HS-5 (cell line): ENCODE data around the gene EGLN1.

Experiments used
- DNase-seq: peaks from one replicate; pipeline ENCODE4 v3.0.0-alpha.2; 2012; ENCODE audit warnings: low read depth

Gene EGLN1

DNA sequence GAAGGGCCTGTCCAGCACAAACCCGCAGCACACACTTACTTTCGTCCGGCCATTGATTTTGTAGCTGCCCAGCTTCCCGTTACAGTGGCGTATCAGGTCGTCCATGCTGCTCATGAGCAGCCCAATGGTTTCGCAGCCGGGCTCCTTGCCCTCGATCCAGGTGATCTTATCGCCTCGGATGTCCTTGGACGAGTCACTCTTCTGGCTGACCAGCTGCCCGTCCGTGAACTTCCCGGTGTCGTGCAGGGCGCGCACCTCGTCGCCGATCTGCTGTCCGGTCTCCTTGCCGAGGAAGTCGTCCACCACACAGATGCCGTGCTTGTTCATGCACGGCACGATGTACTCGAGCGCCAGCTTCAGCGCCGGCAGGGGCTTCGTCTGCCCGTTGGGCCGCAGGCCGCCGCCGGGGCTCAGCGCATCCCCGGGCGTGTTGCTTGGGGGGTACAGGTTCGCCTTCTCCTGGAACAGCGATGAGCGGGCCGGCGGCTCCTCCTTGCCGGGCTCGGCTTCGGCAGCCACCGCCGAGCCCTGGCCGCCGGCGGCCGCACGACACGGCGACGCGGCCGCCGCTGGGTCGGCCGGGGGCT, 1.0 kb downstream of the EGLN1 start:
- no peak for DNase-seq

DNA sequence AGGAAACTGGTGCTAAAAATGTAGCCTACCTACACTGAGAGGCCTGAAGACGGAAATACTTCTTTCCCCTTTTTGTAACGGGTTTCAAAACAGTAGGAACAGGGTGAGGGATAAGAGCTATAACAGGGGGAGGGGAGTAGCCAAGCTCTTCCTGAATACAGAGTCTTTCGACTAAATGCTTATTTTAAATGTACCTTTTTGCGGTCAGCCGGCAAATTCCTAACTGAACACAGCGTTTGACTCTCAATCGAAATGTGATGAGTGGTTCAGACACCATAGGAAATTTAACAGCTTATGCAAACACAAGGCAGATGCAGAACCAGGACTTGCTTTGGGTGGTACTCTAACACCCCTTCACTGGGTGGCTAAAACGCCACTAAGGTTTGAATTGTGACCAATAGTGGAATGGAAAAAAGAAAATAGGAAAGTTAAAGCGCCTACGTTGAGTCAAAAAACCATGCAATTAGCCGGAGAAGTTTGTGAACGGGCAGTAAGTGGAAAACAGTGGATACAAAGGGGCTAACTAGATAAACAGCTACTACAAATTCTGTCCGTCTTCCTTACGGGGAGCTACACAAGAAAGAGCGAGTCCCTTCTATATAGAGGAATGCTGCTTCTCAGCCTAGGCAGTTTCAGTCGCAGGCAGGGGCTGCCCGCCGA, 1.7 kb downstream of the EGLN1 start:
- no peak for DNase-seq

DNA sequence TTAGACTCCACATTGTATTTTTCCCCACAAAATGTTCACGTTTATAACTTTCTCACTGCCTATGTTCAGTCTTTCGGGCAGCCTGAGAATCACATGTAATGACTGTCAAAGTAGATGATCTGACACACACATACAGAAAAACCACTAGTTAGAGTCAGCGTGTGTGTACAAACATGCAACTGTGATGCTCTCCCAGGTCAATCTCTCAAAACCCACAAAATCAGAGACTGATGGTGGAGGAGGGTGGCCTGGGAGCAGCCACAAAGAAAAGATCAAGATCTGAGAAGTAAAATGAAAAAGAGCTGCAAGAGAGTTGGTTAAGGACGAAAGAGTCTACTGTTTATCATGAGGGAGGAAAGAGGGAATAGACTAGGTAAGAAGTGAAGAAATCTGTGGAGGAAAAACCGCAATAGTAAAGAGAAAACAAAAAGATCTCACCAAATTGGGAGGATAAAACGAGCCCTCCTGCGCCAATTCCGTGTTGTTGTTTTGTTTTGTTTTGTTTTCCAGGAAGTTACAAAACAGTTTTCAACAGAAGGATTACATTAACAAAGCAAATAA, 2.3 kb downstream of the EGLN1 start:
- no peak for DNase-seq

DNA sequence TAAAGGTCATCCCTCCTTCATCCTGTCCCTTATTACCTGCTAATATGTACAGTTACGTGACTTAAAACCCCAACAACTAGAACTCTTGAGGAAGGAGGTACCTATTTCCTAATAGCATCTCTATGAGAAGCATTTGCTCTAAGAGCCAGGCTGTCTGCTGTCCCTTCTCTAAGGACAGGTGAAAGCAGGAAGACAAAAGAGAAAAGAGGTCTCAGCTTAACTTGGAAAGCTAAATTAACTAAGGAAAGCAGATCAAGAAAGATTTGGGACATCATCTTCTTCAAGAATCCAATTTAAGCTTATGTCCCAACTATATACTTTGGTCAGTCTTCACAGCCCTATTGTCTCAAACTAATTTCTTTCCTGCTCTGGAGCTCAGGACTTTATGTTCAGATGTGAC, 2.9 kb downstream of the EGLN1 start:
- no peak for DNase-seq

GRCh38 chr1:231418741-231419107, 3.4 kb downstream of the EGLN1 start:
- no peak for DNase-seq

- no peak for DNase-seq
Observed at GRCh38 chr1:231418101-231418740, 3.9 kb downstream of the EGLN1 start.

GRCh38 chr1:231417513-231417912, 4.6 kb downstream of the EGLN1 start:
- DNase-seq, result no peak

GRCh38 chr1:231416901-231417300, 5.2 kb downstream of the EGLN1 start:
- DNase-seq, result no peak

DNA sequence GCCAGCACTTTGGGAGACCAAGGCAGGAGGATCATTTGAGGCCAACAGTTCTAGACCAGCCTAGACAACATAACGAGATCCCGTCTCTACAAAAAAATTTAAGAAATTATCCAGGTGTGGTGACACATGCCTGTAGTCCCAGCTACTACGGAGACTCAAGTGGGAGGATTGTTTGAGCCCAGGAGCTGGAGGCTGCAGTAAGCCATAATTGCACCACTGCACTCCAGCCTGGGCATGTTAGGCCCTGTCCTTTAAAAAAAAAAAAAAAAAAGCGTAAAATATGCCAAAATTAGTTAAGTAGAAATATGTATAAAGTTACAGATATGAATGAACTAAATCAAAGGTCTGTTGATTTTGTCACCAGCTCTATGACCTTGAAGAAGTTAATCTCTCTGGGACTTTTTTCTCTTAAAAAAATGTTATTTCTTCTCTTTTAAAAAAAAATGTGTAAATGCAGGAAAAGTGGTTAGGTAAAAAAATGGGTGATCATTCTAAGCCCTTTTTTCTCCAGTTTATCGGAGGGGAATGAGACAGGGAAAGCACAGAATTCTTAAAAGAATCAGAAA, 7.0 kb downstream of the EGLN1 start:
- DNase-seq, result no peak

GRCh38 chr1:231414260-231415016, 7.6 kb downstream of the EGLN1 start:
- no peak for DNase-seq

DNA sequence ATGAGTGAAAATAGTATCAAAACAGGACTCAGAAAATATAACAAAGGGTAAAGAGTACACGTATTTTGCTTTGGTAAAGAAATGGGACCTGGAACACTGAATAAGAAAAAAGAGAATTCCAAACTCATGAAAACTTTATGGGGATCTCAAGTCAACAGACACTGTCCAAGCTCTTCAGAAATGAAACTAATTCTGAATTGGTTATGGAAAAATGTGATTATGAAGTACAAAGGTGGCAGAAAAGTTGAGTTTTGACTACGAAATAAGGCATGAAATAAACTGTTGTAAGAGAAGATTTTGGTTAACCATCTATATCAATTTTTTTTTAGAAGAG, 8.4 kb downstream of the EGLN1 start:
- no peak for DNase-seq

DNA sequence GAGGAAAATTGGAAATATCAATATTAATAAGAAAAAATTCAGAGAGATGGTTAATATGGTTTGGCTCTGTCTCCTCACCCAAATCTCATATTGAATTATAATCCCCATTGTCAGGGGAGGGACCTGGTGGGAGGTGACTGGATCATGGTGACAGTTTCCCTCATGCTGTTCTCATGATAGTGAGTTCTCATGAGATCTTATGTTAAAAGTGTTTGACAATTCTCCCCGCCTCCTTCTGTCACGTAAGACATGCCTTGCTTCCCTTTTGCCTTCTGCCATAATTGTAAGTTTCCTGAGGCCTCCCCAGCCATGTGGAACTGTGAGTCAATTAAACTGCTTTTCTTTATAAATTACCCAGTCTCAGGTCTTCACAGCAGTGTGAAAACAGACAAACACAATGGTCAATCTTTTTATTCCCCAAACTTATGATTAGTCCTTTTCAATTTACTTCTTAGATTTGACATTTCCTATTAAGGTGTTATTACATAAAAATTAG, 11.0 kb downstream of the EGLN1 start:
- no peak for DNase-seq

DNA sequence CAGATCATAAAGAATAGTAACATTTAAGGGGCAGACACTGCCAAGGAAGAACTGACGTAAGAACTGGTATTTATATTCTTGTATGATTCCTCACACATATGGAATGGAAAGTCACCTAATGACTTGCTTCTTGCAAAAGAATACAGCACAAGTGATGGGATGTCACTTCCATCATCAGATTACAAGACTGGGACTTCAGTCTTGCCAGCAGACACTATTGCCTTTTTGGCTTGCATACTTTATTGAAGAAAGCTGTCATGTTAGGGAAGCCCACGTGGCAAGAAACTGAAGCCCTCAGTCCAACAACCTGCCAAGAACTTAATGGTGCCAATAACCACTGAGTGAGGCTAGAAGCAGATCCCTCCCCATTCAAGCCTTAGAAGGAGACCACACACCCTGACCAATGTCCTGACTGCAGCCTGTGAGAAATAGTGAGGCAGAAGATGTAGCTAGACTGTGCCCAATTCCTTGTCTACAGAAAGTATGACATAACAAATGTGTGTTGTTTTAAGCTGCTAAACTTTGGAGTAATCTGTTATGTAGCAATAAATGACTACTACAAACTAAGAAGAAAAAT, 12.0 kb downstream of the EGLN1 start:
- DNase-seq, result no peak

DNA sequence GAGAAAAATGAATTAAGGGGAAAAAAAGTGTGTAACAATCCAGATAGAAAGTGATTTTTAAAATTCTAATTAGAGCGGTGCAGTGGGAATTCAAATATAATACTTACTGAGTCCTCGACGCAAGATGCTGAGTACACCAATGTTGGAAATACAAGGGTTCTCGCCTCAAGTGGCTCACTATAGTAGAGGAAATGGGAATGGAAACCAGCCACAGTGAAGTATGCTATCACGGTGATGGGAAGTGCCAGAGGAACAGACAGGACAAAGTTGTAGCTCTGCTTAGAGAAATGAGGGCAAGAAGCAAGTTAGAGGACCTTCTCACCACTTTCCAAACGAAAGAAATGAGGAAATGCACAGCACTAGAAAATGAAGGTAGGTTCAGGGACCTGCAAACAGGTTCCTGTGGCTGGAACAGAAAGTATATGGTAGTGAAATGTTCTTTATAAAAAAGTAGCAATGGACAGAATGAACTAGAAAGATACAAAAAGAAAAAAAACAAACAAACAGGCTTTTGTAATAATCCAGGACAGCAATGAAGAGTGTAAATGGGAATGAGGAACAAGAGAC, 13.5 kb downstream of the EGLN1 start:
- no peak for DNase-seq

GRCh38 chr1:231407547-231408396, 14.3 kb downstream of the EGLN1 start:
- no peak for DNase-seq

DNA sequence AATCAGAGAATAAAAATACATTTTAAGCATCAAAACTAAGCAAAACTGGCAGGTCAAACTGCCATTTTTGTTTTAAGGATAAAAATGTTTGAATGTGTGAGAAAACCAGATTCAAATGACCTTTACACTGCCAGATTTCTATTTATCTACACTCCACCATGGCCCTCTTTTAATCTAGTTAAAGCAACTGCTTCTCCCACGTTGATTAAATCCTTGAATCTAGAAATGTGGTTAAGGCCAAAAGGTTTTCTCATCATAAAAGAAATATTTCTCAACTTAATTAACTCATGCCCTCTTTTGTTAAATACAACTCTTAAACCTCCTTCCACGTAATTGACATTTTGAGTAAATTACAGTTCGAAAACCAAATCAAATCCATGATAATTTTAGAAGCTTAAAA, 15.0 kb downstream of the EGLN1 start:
- DNase-seq, result no peak

GRCh38 chr1:231404318-231404717, 17.8 kb downstream of the EGLN1 start:
- no peak for DNase-seq

- DNase-seq, result no peak
Observed at GRCh38 chr1:231401478-231401877, 20.6 kb downstream of the EGLN1 start.

DNA sequence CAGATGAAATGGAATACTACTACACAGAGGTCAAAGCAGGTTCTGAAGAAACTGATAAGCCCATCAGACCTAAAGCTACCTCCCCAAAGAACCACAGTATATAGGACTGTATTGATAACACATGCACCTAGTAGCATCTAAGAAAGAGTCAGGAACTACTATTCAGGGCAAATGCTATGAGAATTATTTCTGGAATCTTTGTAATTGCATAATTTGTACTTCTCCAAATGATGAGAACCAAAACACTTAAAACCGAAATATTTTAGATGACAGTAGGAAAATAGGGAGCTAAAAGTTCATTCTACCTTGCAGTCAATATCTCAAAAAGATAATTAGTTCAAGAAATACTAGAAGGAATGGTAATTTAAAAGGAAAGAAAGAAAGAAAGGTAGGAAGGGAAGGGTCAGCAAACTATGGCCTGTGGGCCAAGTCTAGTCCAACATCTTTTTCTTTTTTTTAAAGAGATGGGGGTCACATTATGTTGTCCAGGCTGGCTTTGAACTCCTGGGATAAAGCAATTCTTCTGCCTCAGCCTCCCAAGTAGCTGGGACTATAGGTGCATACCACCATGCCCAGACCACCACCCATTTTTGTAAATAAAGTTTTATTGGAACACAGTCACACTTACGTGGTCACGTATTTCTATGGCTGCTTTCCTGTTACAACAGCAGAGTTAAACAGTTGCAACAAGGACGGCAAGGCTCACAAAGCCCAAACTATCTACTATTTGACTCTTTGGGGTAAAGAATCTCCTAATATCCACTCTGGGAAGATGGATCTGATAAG, 24.0 kb downstream of the EGLN1 start:
- DNase-seq, result no peak

DNA sequence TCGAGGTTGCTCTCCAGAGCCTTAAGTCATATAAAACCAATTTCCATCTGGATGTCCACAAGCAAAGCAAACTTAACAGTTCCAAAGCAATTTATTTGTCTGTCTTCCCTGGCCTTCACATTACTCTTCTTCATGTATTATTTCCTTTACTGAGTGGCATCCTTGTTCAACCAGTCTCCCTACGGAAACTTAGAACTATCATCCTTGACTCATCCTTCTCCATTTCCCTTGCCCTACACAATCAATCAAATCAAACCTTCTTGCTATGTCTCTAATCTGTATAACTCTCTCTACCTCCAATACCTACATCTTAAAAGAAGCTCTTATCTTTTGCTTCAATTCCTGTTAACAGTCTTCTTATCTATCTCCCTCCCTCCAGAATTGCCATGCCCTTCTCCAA, 25.4 kb downstream of the EGLN1 start:
- DNase-seq, result no peak
